GM19193 (cell line): Measurements from ENCODE around the gene TMEM273.

Source experiments
- POLR2A ChIP-seq: IDR thresholded peaks from 4 replicates; pipeline ENCODE4 v1.6.1; 2011; ENCODE audit not compliant: insufficient read depth, insufficient read length; ENCODE audit errors: extremely low read depth

TMEM273 gene

GRCh38 chr10:49212783-49213182 lies 24.6 kb upstream of the TMEM273 start:
- no peak for TF ChIP-seq POLR2A

DNA sequence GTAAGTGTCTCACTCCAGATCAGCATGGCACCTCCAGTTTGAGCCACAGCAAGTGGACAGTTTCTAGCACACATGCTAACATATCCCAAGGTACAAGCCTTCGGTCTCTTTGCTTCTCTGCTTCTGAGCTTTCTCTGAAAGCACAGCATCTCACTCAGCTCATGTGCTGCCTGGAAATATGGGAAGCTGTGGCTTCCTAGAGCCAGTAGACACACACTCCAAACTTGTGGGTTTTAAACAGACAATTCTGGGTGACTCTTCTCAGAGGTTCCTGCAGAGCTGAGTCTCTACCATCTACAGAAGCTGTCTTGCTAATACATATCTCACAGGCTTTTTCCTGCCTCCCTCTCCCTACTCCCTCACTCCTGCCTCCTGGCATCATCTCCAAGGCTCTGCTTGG lies 23.9 kb upstream of the TMEM273 start:
- TF ChIP-seq POLR2A = no peak

DNA sequence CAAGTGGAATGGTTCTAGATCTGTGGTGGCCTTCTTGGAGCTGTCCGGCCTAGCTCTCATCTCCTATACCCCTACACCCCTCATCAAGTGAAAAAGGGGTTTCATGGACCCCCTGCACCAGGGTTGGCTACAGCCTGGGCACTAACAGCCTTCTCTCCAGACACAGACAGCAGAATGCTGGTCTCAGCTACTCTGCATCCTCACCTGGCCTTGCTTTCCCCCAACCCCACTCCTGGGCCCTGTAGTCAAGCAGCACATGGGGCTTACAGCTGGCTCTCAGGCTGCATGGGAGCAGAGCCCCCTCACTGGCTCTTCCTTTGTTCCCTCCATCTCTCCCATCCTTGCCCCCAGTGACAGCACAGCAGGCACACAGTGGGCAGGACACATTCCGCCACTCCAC lies 20.8 kb upstream of the TMEM273 start:
- TF ChIP-seq POLR2A = no peak

DNA sequence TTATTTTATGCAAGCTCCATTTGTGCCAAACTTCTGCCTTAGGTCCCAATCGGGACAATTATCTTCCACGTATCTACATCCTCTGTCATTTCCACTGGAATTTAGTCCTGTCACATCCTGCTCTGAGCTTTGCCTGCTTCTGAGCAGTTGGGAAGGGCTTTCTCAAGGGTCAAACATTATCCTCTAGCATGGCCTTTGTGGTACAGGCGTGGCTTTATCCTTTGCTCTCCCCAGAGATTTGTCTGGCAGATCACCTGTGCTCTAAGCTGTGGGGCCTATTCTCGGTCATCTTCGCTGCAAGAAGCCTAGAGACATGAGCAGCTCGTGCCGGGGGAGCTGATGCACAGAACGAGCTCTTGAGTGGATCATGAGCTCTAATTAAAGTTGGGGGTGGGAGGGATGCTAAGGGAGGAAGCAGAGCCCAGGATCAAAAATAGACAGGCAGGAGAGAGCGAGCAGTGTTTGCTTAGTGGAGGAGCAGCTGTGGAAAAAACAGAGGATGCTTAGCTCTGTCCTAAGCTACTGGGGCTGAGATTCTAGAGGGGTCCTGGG lies 19.8 kb upstream of the TMEM273 start:
- no peak for TF ChIP-seq POLR2A

GRCh38 chr10:49207113-49207512 lies 18.9 kb upstream of the TMEM273 start:
- no peak for TF ChIP-seq POLR2A

DNA sequence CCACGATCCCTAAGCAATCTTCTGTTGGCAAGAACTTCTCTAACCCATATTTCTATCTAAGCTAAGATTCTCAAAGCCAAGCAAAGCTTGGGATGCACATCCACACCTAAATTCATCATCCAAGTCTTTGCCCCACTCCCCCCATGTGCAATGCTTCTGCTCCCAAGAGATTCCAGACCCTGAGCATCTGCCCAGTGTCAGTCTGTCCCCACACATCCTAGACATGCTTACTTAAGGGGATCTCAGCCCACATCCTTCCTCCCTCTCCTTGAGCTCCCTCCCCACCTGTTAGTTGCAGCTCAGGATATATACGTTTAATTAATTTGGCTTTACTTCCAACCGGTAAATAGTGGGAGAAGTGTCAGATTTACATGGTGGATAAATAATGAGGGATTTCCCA lies 17.0 kb upstream of the TMEM273 start:
- TF ChIP-seq POLR2A = no peak

DNA sequence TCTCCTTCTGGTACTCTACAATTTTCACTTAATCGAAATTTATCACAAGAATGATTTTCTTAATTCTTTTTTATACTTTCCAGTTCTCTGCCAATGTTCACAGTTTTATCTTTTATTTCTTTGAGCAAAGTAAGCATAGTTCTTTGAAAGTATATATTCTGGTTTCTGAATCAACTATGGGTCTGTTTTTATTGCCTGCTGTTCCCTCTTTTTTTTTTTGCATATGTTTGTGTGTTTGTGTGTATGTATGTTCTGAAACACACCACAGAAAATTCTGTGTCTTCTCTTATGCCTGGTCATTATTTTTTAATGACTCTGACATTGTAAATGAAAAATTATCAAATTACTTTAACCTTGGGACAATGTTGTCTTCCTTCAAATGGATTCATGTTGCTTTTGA lies 15.9 kb upstream of the TMEM273 start:
- TF ChIP-seq POLR2A = no peak

GRCh38 chr10:49202266-49202665 lies 14.1 kb upstream of the TMEM273 start:
- no peak for TF ChIP-seq POLR2A

DNA sequence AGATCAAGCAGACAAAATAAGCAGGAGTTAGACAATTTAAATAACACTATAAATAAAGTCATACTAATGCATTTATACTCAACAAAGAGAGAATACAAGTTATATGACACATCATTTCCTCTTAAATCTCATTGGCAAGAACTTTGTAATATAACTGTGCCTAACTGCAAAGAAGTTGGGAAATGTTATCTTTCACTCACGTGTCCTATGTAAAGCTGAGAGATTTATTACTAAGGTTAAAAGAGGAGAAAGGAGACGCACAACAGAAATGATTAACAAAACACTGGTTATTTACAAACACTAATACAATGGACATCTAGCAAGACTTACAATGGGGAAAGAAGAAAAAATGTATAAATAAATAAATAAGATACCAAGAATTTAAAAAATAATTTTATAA lies 12.7 kb upstream of the TMEM273 start:
- TF ChIP-seq POLR2A = no peak

DNA sequence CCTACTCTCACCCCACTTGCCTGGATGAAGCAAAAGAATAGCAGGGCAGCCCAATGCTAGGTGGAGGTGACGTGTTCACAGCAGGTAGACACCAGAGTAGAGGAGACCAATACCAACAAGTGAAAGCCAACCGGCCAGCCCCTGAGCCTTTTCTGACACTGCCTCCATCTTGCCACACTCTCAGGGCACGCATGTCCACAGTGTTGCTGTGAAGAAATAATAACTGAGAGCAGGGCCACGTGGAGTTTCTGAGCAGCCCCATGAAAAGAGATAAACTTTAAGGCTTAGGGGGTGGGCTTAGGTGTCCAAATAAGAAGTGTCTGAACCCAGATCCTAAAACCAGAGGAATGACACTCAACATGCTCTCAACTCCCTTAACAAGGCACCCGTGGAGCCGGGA lies 9.0 kb upstream of the TMEM273 start:
- TF ChIP-seq POLR2A = no peak

DNA sequence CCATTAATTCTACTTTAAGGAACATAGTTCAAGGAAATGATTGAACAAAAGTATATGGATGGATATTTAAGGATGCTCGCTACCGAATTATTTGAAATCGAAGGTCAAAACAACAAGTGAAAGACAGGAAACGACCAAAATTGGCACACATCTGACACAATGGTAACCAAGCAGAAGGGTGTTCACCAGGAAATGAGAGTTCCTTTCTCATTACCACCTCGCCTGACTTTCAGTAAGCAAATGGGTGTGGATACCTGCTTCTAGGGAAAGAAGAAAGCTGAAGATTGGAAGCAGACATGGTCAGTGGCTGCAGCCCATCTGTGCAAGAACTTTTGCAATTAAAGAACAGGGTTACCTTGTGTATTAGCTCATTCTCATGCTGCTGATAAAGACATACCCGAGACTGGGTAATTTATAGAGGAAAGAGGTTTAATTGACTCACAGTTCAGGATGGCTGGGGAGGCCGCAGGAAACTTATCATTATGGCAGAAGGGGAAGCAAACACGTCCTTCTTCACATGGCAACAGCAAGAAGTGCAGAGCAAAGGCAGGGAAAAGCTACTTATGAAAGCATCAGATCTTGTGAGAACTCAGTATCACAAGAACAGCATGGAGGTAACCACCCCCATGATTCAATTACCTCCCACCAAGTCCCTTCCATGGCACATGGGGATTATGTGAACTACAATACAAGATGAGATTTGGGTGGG lies 6.2 kb upstream of the TMEM273 start:
- no peak for TF ChIP-seq POLR2A

DNA sequence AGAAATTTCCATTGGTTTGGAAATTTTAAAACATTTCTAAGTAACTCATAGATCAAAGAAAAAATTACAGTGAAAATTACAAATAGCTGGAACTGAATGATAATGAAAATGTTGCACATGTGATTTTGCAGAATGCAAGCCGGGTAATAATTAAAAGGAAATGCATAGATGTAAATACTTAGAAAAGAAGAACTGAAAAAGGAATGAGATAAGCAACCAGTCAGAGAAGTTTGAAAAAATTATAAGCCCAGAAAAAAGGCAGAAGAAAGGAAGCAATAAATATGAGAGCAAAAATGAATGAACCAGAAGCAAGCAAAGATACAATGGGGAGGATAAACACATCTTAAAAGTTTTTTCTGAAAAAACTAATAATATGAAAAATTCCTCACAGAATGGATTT lies 3.2 kb upstream of the TMEM273 start:
- no peak for TF ChIP-seq POLR2A

- TF ChIP-seq POLR2A = no peak
Observed at GRCh38 chr10:49189422-49189821, 1.2 kb upstream of the TMEM273 start.

DNA sequence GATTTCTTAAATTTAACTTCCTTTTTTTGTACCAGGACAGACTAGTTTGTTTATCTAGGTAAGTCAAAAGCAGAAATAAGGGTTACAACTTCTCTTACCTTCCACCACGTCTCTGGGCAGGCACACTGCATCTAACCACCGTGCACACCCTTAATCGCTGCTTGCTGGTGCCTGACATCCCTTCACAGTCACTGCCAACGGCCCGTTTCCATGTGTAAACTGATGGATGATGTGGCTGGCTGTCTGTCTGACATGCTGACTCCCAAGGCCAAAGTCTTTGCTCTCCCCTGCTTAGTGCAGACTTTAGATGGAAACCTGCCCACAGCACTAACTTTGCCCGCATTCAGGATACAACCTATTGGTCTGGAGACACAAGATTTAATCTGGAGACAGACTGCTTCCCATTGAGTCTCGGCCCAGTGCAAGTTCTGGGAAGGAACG lies 1.1 kb downstream of the TMEM273 start:
- no peak for TF ChIP-seq POLR2A

DNA sequence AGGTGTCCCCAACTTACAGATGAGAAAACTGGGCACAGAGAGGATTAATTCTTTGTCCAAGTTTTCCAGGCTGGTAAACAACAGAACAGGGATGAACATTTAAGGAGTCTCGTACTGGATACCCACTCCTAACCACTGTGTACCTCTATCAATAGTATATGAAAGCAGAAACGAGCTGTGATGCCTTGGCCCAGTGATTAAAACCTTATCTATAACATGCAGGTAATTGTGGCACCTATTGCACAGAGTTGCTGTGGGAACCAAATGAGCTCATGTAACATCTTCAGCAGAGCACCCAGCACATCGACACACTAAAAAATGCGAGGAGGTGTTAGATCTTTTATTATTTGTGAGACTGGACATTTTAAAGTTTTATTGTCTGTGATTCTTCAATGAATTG lies 1.6 kb downstream of the TMEM273 start:
- no peak for TF ChIP-seq POLR2A

GRCh38 chr10:49185213-49185612 lies 3.0 kb downstream of the TMEM273 start:
- no peak for TF ChIP-seq POLR2A
